ENCODE data around the gene CDK14.

DNA sequence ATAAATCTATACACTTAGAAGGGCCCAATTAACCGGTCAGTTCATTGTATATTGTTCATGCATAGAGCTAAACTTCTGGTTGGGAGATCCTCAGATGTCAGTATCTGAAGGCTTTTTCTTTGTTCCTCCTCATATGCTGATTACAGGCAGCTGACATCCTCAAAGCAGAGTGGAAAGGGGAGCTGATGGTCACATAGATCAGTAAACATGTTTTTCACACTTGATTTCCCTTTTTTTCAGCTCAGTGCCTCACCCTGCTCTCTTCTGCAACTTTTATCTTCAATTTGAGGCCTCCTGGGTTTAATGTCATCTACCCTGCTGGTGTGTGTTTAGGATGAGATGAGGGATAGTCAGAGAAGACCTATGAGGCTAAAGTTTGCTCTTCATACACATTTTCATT, 370.2 kb downstream of the CDK14 start:
- TF ChIP-seq CTCF (IDR thresholded peaks at IDR 0.05) (no peak), POLR2A (IDR thresholded peaks at IDR 0.05) (no peak)

Data from esophagus squamous epithelium (tissue), 4 donors.